Measurements from ENCODE around the gene KEAP1. TPM values are rescaled to one million over a fixed set of nuclear protein-coding genes. Genes with fewer than 3 reads are reported as not detected.

KEAP1 gene
- total and polyA plus RNA-seq, 9 of the 15 experiments (the other 6 are each of a cell fraction or from before 2014, with no cell fraction given), result 2.1 to 95.6 (median 64.3) TPM

GRCh38 chr19:10503002-10503789, at the start of gene KEAP1 (continued):
- TF ChIP-seq ZNF696 (CRISPR knock-in tag; conservative IDR thresholded peaks at IDR 0.05) (no peak), CHCHD3 (CRISPR knock-in tag; IDR thresholded peaks at IDR 0.05) (no peak), ZNF217 (CRISPR knock-in tag; IDR thresholded peaks at IDR 0.05) (no peak), HMGN3 (IDR thresholded peaks at IDR 0.05; ENCODE audit: borderline replicate concordance, extremely low read depth, insufficient read length, low read depth, low read length) (no peak), DEAF1 (CRISPR knock-in tag; IDR thresholded peaks at IDR 0.05) (no peak), SMC3 (conservative IDR thresholded peaks at IDR 0.05; ENCODE audit: insufficient read depth, low read depth, low read length) (no peak), ZFP30 (CRISPR knock-in tag; IDR thresholded peaks at IDR 0.05; ENCODE audit: borderline replicate concordance) (no peak), ZNF384 (IDR thresholded peaks at IDR 0.05; ENCODE audit: low read depth, low read length) (no peak), BMI1 (IDR thresholded peaks at IDR 0.05; ENCODE audit: low read length) (no peak), SIN3A (IDR thresholded peaks at IDR 0.05; ENCODE audit: borderline replicate concordance in 2 of 2, control insufficient read depth in 1 of 2, low read depth in 2 of 2, low read length in 2 of 2) (no peak), ARID3B (CRISPR knock-in tag; IDR thresholded peaks at IDR 0.05; ENCODE audit: borderline replicate concordance) (peak; percentile 84; the same call in 1 of the 2 replicates), TEAD4 (IDR thresholded peaks at IDR 0.05; ENCODE audit: low read length) (no peak), TEAD4 (CRISPR knock-in tag; IDR thresholded peaks at IDR 0.05; ENCODE audit: borderline replicate concordance) (peak; percentile 62; the same call in 1 of the 2 replicates), ARNT (IDR thresholded peaks at IDR 0.05) (0 out of 4 replicates have a peak, but pooled peaks have one; percentile 33 to 43), THAP7 (CRISPR knock-in tag; IDR thresholded peaks at IDR 0.05) (no peak), HSF4 (CRISPR knock-in tag; IDR thresholded peaks at IDR 0.05; ENCODE audit: borderline replicate concordance) (no peak), RBBP5 (IDR thresholded peaks at IDR 0.05; ENCODE audit: borderline replicate concordance, insufficient read depth, low read length, poor library complexity, severe bottlenecking) (peak; percentile 56)
- TF ChIP-seq, protein P1, sequence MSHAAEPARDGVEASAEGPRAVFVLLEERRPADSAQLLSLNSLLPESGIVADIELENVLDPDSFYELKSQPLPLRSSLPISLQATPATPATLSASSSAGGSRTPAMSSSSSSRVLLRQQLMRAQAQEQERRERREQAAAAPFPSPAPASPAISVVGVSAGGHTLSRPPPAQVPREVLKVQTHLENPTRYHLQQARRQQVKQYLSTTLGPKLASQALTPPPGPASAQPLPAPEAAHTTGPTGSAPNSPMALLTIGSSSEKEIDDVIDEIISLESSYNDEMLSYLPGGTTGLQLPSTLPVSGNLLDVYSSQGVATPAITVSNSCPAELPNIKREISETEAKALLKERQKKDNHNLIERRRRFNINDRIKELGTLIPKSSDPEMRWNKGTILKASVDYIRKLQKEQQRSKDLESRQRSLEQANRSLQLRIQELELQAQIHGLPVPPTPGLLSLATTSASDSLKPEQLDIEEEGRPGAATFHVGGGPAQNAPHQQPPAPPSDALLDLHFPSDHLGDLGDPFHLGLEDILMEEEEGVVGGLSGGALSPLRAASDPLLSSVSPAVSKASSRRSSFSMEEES (CRISPR knock-in tag; IDR thresholded peaks at IDR 0.05), result no peak

Data from K562 (cell line).